Gastroesophageal sphincter (tissue), 4 donors: ENCODE data around the gene SH3GL3. TPM values are rescaled to one million over a fixed set of nuclear protein-coding genes. Genes with fewer than 3 reads are reported as not detected.

Source experiments
- ATAC-seq: fragments of 150-250 bp; one replicate; pipeline ENCODE4 v1.9.1; 2016; ENCODE audit warnings: mild to moderate bottlenecking, moderate library complexity
- H3K27ac ChIP-seq, 4 donors: fragments of 200-600 bp; sonication (generic) in 3 of 4; 1 replicate in 3 of 4; 2 replicates in 1 of 4; pipeline ENCODE4 v1.5.1; 2016 to 2019
- H3K27me3 ChIP-seq: fragments of 200-600 bp; sonication (generic); one replicate; pipeline ENCODE4 v1.5.1; 2019
- H3K36me3 ChIP-seq, 2 donors: fragments of 200-600 bp; sonication (generic); one replicate each; pipeline ENCODE4 v1.5.1; 2019; ENCODE audit warnings: control low read depth in 1 of 2
- H3K4me1 ChIP-seq, 3 donors: fragments of 200-600 bp; sonication (generic); 1 replicate in 2 of 3; 2 replicates in 1 of 3; pipeline ENCODE4 v1.5.1; 2016 to 2019; ENCODE audit warnings: control low read depth in 2 of 3
- H3K4me3 ChIP-seq, 2 donors: fragments of 200-600 bp; sonication (generic); one replicate each; pipeline ENCODE4 v1.5.1; 2019; ENCODE audit warnings: mild to moderate bottlenecking in 1 of 2, moderate library complexity in 1 of 2
- H3K9me3 ChIP-seq, 3 donors: fragments of 200-600 bp; sonication (generic); one replicate each; pipeline ENCODE4 v1.5.1; 2017 to 2019; ENCODE audit warnings: control low read depth in 2 of 3
- EP300 ChIP-seq: sonication (generic); formaldehyde crosslinking; IDR thresholded peaks from one replicate; pipeline ENCODE4 v1.6.1; 2017; ENCODE audit warnings: antibody characterized with exemption, mild to moderate bottlenecking
- POLR2A ChIP-seq, 2 donors: fragments of 450-650 bp; IDR thresholded peaks; one replicate each; pipeline ENCODE4 v1.6.1; 2017; ENCODE audit warnings: antibody characterized with exemption in 2 of 2, mild to moderate bottlenecking in 2 of 2, moderate library complexity in 1 of 2
- POLR2AphosphoS5 ChIP-seq: sonication (generic); formaldehyde crosslinking; IDR thresholded peaks from one replicate; pipeline ENCODE4 v1.6.1; 2017; ENCODE audit warnings: antibody characterized with exemption
- WGBS, 2 donors: methylation state at CpG; one replicate each; pipeline ENCODE4 v1.1.5; 2018; ENCODE audit warnings: low coverage in 1 of 2; 5-methylcytosine and 5-hydroxymethylcytosine counted together
- total RNA-seq, 4 donors: library from RNA; depleted of rRNA; stranded (reverse); fragments of >200 nt; gene quantifications; one replicate each; pipeline ENCODE4 v1.1.0, GENCODE V29; 2016
- TF ChIP-seq, protein P1 (sequence below), 4 experiments: fragments of 200-600 bp in 2 of 4; fragments of 450-650 bp in 2 of 4; sonication (generic) in 1 of 4; IDR thresholded peaks; one replicate each; pipeline ENCODE4 v1.5.1; 2017 to 2019; ENCODE audit warnings: antibody characterized with exemption in 4 of 4, mild to moderate bottlenecking in 2 of 4, moderate library complexity in 2 of 4

Gene SH3GL3
- total RNA-seq, 4 donors from 2014 or later = 0.31 to 0.94 TPM; not detected in 2

DNA sequence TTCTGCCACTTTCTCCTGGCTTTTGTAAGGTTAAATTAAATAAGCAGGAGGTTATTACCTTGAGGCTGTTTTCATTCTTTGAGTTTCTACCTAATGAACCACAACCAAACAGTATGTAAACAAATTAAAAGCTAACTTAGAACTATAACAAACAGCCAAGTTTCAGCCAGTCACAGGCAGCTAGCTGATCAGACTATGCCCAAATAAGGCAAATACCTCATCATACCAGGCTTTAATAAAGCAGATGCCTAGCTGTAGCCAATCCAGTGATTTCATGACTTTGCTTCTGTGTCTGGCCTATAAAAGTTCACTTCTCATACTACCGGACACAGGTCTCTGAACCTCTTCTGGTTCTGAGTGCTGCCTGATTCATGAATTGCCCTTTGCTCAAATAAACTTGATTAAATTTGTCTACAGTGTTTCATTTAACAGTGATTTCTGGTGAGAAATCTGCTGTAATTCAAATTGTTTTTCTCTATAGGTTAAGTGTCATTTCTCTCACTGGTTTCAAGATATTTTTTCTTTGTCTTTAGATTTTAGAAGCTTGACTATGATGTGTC is 24.2 kb downstream of the SH3GL3 start:
- WGBS, 2 donors = 100% methylated on average over 1 of the region's 1 CpG
- TF ChIP-seq EP300 = no peak
- TF ChIP-seq POLR2AphosphoS5 = no peak
- no peak for TF ChIP-seq POLR2A (IDR thresholded peaks at IDR 0.05)
- TF ChIP-seq, protein P1, sequence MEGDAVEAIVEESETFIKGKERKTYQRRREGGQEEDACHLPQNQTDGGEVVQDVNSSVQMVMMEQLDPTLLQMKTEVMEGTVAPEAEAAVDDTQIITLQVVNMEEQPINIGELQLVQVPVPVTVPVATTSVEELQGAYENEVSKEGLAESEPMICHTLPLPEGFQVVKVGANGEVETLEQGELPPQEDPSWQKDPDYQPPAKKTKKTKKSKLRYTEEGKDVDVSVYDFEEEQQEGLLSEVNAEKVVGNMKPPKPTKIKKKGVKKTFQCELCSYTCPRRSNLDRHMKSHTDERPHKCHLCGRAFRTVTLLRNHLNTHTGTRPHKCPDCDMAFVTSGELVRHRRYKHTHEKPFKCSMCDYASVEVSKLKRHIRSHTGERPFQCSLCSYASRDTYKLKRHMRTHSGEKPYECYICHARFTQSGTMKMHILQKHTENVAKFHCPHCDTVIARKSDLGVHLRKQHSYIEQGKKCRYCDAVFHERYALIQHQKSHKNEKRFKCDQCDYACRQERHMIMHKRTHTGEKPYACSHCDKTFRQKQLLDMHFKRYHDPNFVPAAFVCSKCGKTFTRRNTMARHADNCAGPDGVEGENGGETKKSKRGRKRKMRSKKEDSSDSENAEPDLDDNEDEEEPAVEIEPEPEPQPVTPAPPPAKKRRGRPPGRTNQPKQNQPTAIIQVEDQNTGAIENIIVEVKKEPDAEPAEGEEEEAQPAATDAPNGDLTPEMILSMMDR (IDR thresholded peaks at IDR 0.05) = no peak
- ATAC-seq = no peak
- H3K4me1 ChIP-seq = no peaks in the 10 kb centered on the region
- no peak overlapping the region for H3K27ac ChIP-seq
- no peak overlapping the region for H3K4me3 ChIP-seq
- no peaks in the 10 kb centered on the region for H3K36me3 ChIP-seq
- H3K9me3 ChIP-seq = peaks cover 0 to 15% (median 0%) of the 10 kb centered on the region in 3 donors
- H3K27me3 ChIP-seq = no peaks in the 10 kb centered on the region

DNA sequence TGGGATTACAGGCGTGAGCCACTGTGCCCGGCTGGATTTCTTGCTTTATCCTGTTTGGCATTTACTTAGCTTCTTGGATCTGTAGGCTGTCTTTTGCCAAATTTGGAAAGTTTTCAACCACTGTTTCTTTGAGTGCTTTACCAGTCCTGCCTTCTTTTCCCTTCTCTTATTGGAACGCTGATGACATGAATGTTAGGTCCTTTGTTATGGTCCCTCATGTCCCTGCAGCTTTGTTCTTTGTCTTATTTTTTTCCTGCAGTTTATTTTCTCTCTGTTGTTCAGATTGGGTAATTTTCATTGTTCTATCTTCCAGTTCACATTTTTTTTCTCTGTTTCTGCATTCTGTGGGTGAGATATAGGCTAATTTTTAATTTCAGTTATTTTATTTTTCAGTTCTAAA is 25.0 kb downstream of the SH3GL3 start:
- WGBS, 2 donors = 79 to 87% methylated on average over 3 of the region's 3 CpGs
- no peak for TF ChIP-seq EP300
- no peak for TF ChIP-seq POLR2A (IDR thresholded peaks at IDR 0.05)
- TF ChIP-seq, protein P1 (IDR thresholded peaks at IDR 0.05) = no peak
- TF ChIP-seq POLR2AphosphoS5 = no peak
- no peak for ATAC-seq
- Histone ChIP-seq H3K4me1 (no peaks in the 10 kb centered on the region), H3K4me3 (no peak overlapping the region), H3K9me3 (peaks cover 0 to 15% (median 0%) of the 10 kb centered on the region in 3 donors), H3K36me3 (no peaks in the 10 kb centered on the region), H3K27ac (no peak overlapping the region), H3K27me3 (no peaks in the 10 kb centered on the region)

DNA sequence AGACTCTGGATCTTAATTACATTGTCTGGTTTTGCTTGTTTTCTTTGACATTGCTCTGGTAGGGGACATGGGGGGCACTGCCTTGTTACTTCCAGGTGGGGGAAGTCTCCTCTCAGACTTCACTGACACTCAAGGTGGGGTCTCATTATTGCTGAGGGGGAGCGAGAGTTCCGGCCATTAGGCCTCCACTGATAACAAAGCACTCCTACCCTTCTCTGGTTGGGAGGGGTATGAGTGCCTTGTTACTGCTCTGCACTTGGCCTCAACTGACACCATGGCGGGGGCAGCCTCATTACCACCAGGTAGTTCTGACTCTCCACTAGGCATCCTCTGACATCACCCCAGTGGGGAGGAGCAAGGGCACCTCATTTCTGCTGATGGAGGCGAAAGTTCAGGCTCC is 25.7 kb downstream of the SH3GL3 start:
- WGBS, 2 donors = no CpG with 5 or more reads among the region's 4 CpGs
- ATAC-seq = no peak

DNA sequence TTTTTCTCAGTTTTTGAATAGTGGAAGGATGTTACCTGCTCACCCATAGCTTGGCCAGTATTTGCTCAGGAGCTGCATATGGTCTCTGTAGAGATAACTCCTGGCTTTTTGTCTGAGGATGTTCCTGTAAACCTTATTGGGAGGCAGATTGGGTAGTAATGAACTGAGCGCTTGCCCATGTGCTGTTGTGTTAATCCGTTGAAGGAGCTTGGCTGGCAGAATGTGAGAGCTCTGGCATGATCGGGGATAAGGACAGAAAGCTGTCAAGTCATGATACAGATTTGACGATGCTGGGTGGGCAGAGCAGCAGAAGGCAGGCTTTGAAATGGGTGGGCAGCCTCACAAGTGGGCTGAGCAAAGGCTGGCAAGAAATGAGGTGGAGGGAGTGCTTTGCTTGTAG is 27.4 kb downstream of the SH3GL3 start:
- no peak for ATAC-seq
- peaks cover 0 to 11% (median 0%) of the 10 kb centered on the region in 3 donors for H3K9me3 ChIP-seq
- no peaks in the 10 kb centered on the region for H3K4me1 ChIP-seq
- no peak overlapping the region for H3K27ac ChIP-seq
- H3K27me3 ChIP-seq = peaks cover 3% of the 10 kb centered on the region
- TF ChIP-seq POLR2A (IDR thresholded peaks at IDR 0.05) (no peak), EP300 (no peak), POLR2AphosphoS5 (no peak)
- TF ChIP-seq, protein P1 (IDR thresholded peaks at IDR 0.05) = no peak
- H3K36me3 ChIP-seq = no peaks in the 10 kb centered on the region
- no peak overlapping the region for H3K4me3 ChIP-seq
- 73% methylated on average over 3 of the region's 4 CpGs; no CpG with 5 or more reads in 1 of the 2 donors for WGBS, 2 donors

More for the DNA sequence above, 25.7 kb downstream of the SH3GL3 start:
- Histone ChIP-seq H3K4me3 (no peak overlapping the region), H3K4me1 (no peaks in the 10 kb centered on the region), H3K27me3 (no peaks in the 10 kb centered on the region), H3K36me3 (no peaks in the 10 kb centered on the region), H3K27ac (no peak overlapping the region), H3K9me3 (peaks cover 0 to 15% (median 0%) of the 10 kb centered on the region in 3 donors)
- TF ChIP-seq EP300 (no peak), POLR2A (IDR thresholded peaks at IDR 0.05) (no peak), POLR2AphosphoS5 (no peak)
- TF ChIP-seq, protein P1 (IDR thresholded peaks at IDR 0.05) = no peak

DNA sequence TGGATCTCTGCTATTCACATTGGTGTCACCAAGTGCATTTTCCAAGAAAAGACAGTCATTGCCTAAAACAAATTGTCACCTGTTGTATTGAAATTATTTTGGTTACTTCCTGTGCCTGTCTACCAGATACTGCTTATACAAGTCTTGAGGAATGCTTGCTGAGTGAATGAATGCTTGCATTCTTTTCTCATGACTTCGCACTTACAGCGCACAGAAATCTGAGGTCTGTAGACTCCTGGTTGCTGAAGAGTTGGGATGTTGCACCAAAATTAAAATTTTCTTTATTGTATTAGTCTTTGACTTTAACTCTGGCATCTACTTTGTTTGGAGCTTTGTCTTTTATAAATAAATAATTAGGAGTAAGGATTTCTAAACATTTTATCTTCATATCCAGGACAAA is 28.4 kb downstream of the SH3GL3 start:
- Histone ChIP-seq H3K9me3 (peaks cover 0 to 11% (median 0%) of the 10 kb centered on the region in 3 donors), H3K36me3 (no peaks in the 10 kb centered on the region), H3K27ac (no peak overlapping the region), H3K4me3 (no peak overlapping the region), H3K4me1 (no peaks in the 10 kb centered on the region), H3K27me3 (peaks cover 4% of the 10 kb centered on the region)
- 75 to 83% methylated on average over 2 of the region's 2 CpGs for WGBS, 2 donors
- ATAC-seq = no peak
- TF ChIP-seq POLR2A (IDR thresholded peaks at IDR 0.05) = no peak
